Bone marrow (tissue), 2 donors: ENCODE measurements around the gene CLPTM1.
"Not testable (repeated sequence)": the region's sequence is repeated elsewhere in the genome, so short reads cannot be mapped to it uniquely, and the experiment has no call there.

Experiments
- DNase-seq, 2 donors: peaks; one replicate each; lab custom pipeline; 2025; lab: John Stamatoyannopoulos, UW

The CLPTM1 gene

GRCh38 chr19:44942067-44942571, 13.1 kb upstream of the CLPTM1 start, which contains the start of gene APOC4:
Gene APOC4 (plus strand): TSS chr19:44942237. CDS start chr19:44942278, 41 bp downstream.
- DNase-seq, result no peak

- peak; percentile 30 to 31 for DNase-seq
These were observed 11.4 kb upstream of the CLPTM1 start for GRCh38 chr19:44943801-44944249.

GRCh38 chr19:44947041-44947581, 8.1 kb upstream of the CLPTM1 start:
- no peak for DNase-seq

- no peak for DNase-seq
These were observed 6.9 kb upstream of the CLPTM1 start for GRCh38 chr19:44948237-44948636.

GRCh38 chr19:44948763-44949374, 6.3 kb upstream of the CLPTM1 start:
- DNase-seq, result no peak

- DNase-seq, result no peak
These were observed 5.6 kb upstream of the CLPTM1 start for GRCh38 chr19:44949550-44949949.

- peak; percentile 15 to 53 for DNase-seq
These were observed 3.7 kb upstream of the CLPTM1 start for GRCh38 chr19:44951179-44952159.

GRCh38 chr19:44954278-44954648, 917 bp upstream of the CLPTM1 start:
- no peak for DNase-seq

- no peak for DNase-seq
These were observed 592 bp downstream of the CLPTM1 start for GRCh38 chr19:44955505-44956439.

GRCh38 chr19:44957526-44957925, 2.3 kb downstream of the CLPTM1 start:
- DNase-seq, result no peak

- DNase-seq, result no peak
These were observed 2.9 kb downstream of the CLPTM1 start for GRCh38 chr19:44958090-44958489.

GRCh38 chr19:44959691-44960090, 4.5 kb downstream of the CLPTM1 start:
- no peak for DNase-seq

- DNase-seq, result no peak
These were observed 5.9 kb downstream of the CLPTM1 start for GRCh38 chr19:44960906-44961728.

GRCh38 chr19:44961821-44962220, 6.6 kb downstream of the CLPTM1 start:
- DNase-seq, result no peak

GRCh38 chr19:44968118-44968517, 12.9 kb downstream of the CLPTM1 start:
- no peak for DNase-seq

GRCh38 chr19:44968670-44969069, 13.5 kb downstream of the CLPTM1 start:
- DNase-seq, result no peak

- DNase-seq, result no peak
These were observed 14.3 kb downstream of the CLPTM1 start for GRCh38 chr19:44969437-44969836.

GRCh38 chr19:44971451-44971850, 16.3 kb downstream of the CLPTM1 start:
- DNase-seq, result not testable (repeated sequence)

GRCh38 chr19:44972802-44973201, 17.6 kb downstream of the CLPTM1 start:
- no peak for DNase-seq

GRCh38 chr19:44973982-44974735, 19.0 kb downstream of the CLPTM1 start:
- DNase-seq, result no peak
